ENCODE data around the gene BMPR1A.

Gene BMPR1A

GRCh38 chr10:86958116-86958900, 201.9 kb downstream of the BMPR1A start, which contains the start of gene SNCG:
TSS of gene SNCG (plus strand) at chr10:86958599. CDS start at chr10:86958698, 99 bp downstream.
- DNase-seq = no peak

- DNase-seq = no peak
Observed at GRCh38 chr10:86958901-86959736, 202.7 kb downstream of the BMPR1A start.

GRCh38 chr10:86959737-86960002, 203.3 kb downstream of the BMPR1A start:
- no peak for DNase-seq

- peak; percentile 35 to 61 for DNase-seq
Observed at GRCh38 chr10:86960003-86960862, 203.8 kb downstream of the BMPR1A start.

GRCh38 chr10:86960863-86961434, 204.5 kb downstream of the BMPR1A start:
- no peak for DNase-seq

GRCh38 chr10:86961481-86962091, 205.2 kb downstream of the BMPR1A start:
- no peak for DNase-seq

GRCh38 chr10:86962136-86962980, 205.9 kb downstream of the BMPR1A start:
- no peak for DNase-seq

- peak in 1 of 2 donors; percentile 4 for DNase-seq
Observed at GRCh38 chr10:86962981-86963310, 206.5 kb downstream of the BMPR1A start.

- peak in 1 of 2 donors; percentile 4 for DNase-seq
Observed at GRCh38 chr10:86963341-86963919, 207.0 kb downstream of the BMPR1A start.

- peak in 1 of 2 donors; percentile 10 for DNase-seq
Observed at GRCh38 chr10:86964061-86964846, 207.8 kb downstream of the BMPR1A start.

- no peak for DNase-seq
Observed at GRCh38 chr10:86964847-86965190, 208.4 kb downstream of the BMPR1A start.

- DNase-seq = peak in 1 of 2 donors; percentile 7
Observed at GRCh38 chr10:86965986-86966654, 209.7 kb downstream of the BMPR1A start.

GRCh38 chr10:86967481-86967941, 211.1 kb downstream of the BMPR1A start:
- DNase-seq = no peak

- no peak for DNase-seq
Observed at GRCh38 chr10:86968271-86968993, 212.0 kb downstream of the BMPR1A start, which contains the start of gene ADIRF. TSS of gene ADIRF (plus strand) at chr10:86968482. CDS start at chr10:86968545, 63 bp downstream.

GRCh38 chr10:86968994-86969355, 212.6 kb downstream of the BMPR1A start:
- no peak for DNase-seq

- DNase-seq = no peak
Observed at GRCh38 chr10:86969421-86970041, 213.1 kb downstream of the BMPR1A start.

GRCh38 chr10:86970162-86970981, 214.0 kb downstream of the BMPR1A start:
- DNase-seq = no peak

GRCh38 chr10:86970982-86971231, 214.5 kb downstream of the BMPR1A start:
- no peak for DNase-seq
